Mucosa of descending colon (tissue), 3 donors: ENCODE measurements around the gene FAM199X. TPM values are rescaled to one million over a fixed set of nuclear protein-coding genes. Genes with fewer than 3 reads are reported as not detected.

Experiments used
- ATAC-seq: fragments of 200-7000 bp; cut with Tn5 transposase; one replicate; pipeline ENCODE4 v1.9.1; 2020; ENCODE audit warnings: mild to moderate bottlenecking, moderate library complexity
- DNase-seq, 3 donors: peaks; one replicate each; pipeline ENCODE4 v3.0.0-alpha.2; 2020
- H3K36me3 ChIP-seq: fragments of 200-600 bp; one replicate; pipeline ENCODE4 v1.8.0; 2021; ENCODE audit warnings: low read depth, mild to moderate bottlenecking
- H3K4me1 ChIP-seq: fragments of 200-600 bp; one replicate; pipeline ENCODE4 v1.8.0; 2021; ENCODE audit warnings: low read depth, mild to moderate bottlenecking
- H3K4me3 ChIP-seq: fragments of 200-600 bp; one replicate; pipeline ENCODE4 v1.8.0; 2021; ENCODE audit warnings: mild to moderate bottlenecking
- H3K9me3 ChIP-seq: fragments of 200-600 bp; one replicate; pipeline ENCODE4 v1.8.0; 2021; ENCODE audit warnings: mild to moderate bottlenecking
- intact Hi-C, 2 donors: fragments of 100-400 bp; cut with DNase I in 1 of 2; cut with micrococcal nuclease in 1 of 2; formaldehyde crosslinking; loops; one replicate each; pipeline versions ENCODE4 v1.11.0 to v1.11.1; 2022; cut with DNase I, micrococcal nuclease
- long read RNA-seq, 2 donors: library from polyadenylated mRNA; unstranded; transcript quantifications; one replicate each; pipeline ENCODE4 v2.0.0, GENCODE V29; 2019 to 2021
- total RNA-seq, 3 donors: library from RNA; stranded (reverse); fragmentation: NEBNext Ultra II Directional in 2 of 3; extraction: Animal tissue kit (Norgen Biotek cat#: 25700) in 2 of 3; gene quantifications; one replicate each; pipeline versions ENCODE4 v1.2.1 to v1.2.4, GENCODE V29; 2021 to 2023
- TF ChIP-seq, protein P1 (sequence below): fragments of 200-600 bp; IDR thresholded peaks from one replicate; pipeline ENCODE4 v1.8.0; 2022; ENCODE audit warnings: antibody characterized with exemption, mild to moderate bottlenecking
- donor health status: DM: no; HTN: no; CAD: no; lungs with moderate emphysema.
- donor health status: DM: no; HTN: no; CAD: no.
- donor health status: DM: no; HTN: yes; CAD: no.

FAM199X gene
- 10 to 100 TPM; 18.3 to 22.2 (median 21.9) TPM for total RNA-seq
- long read RNA-seq, donor 1, full-length matches to known transcripts, result 18 of 23 reads
- long read RNA-seq, donor 1, partial matches to known transcripts, result 0 of 23 reads
- long read RNA-seq, donor 1, other reads (novel, unspliced or antisense), result 5 of 23 reads
- long read RNA-seq, donor 2, full-length matches to known transcripts, result 5 of 8 reads
- long read RNA-seq, donor 2, partial matches to known transcripts, result 1 of 8 reads
- long read RNA-seq, donor 2, other reads (novel, unspliced or antisense), result 2 of 8 reads

DNA sequence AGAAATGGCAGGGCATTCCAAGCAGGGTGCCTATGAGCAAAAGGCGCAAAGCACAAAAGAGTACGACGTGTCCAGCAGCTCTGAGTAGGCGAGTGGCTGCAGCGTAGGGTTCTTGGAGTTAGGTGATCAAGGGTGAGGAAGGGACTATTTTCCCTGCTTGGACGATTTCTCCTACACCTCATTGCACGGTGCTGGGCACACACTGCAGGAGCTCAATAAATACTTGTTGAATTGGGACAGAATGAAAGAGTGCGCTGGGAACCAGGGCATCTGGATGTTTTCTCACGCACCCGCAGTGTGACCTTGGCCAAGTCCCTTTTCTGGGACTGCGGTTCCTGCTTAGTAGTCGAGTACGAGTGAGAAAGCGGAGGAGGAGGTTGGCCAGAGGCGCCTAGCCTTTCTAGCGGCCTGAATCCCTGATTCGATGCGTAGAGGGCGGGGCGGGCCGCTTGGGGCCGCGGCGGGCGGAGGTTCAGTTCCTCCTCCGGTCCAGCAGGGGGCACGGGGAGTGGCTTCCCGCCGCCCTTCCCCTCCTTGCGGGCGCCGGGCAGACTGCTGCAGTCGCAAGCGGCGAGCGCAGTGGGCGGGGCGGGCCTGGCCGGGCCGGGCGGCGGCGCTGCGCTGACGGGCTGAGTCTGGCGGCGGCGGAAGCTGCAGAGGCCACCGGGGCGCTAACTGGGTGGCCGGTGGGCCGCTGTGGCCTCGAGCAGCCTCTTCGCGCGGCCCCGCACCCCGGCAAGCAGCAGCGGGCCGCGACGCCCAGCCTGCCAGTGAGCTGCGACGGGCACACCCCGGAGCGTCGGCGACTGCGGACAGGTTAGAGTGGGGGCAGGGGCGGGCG is at the start of gene FAM199X:
Gene FAM199X, plus strand, starts transcription at position 560 of the 841 bp plus-strand sequence. CDS start 333 bp downstream, outside the sequence.
- peak; percentile 99 for ATAC-seq
- intact Hi-C loops, result no loop called here
- no peaks in the 10 kb centered on the region for H3K9me3 ChIP-seq
- peak within 1 kb of the TSS; percentile 33 for H3K4me3 ChIP-seq
- H3K36me3 ChIP-seq, result no peaks in the 10 kb centered on the region
- TF ChIP-seq, protein P1, sequence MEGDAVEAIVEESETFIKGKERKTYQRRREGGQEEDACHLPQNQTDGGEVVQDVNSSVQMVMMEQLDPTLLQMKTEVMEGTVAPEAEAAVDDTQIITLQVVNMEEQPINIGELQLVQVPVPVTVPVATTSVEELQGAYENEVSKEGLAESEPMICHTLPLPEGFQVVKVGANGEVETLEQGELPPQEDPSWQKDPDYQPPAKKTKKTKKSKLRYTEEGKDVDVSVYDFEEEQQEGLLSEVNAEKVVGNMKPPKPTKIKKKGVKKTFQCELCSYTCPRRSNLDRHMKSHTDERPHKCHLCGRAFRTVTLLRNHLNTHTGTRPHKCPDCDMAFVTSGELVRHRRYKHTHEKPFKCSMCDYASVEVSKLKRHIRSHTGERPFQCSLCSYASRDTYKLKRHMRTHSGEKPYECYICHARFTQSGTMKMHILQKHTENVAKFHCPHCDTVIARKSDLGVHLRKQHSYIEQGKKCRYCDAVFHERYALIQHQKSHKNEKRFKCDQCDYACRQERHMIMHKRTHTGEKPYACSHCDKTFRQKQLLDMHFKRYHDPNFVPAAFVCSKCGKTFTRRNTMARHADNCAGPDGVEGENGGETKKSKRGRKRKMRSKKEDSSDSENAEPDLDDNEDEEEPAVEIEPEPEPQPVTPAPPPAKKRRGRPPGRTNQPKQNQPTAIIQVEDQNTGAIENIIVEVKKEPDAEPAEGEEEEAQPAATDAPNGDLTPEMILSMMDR, result peak; percentile 81
- peak; percentile 85 to 93 (median 92) for DNase-seq
- peaks cover 6% of the 10 kb centered on the region for H3K4me1 ChIP-seq

DNA sequence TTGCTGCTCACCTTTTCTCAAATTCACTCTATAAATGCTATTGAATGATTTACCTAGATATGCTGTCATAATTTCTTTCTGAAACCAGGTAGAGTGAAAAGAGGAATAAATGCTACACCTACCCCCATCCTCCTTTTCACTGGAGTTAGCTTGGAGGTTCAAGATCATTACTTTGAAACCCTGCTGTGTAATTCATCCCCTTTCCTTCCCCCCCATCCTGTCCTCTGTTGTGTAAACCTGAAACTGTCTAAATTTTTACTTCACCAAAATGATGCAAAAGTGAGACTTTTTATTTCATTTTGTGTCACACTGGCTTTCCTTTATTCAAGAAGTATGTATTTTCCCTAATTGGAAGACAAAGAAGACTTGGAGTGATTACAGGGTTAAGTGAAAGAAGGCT is 48.5 kb upstream of the FAM199X start:
- ATAC-seq (no peak), DNase-seq (no peak)
- Histone ChIP-seq H3K4me1 (no peaks in the 10 kb centered on the region), H3K9me3 (no peaks in the 10 kb centered on the region), H3K36me3 (no peaks in the 10 kb centered on the region), H3K4me3 (no peak overlapping the region)
- TF ChIP-seq, protein P1, result no peak
- intact Hi-C loops, result no loop called here

GRCh38 chrX:104118765-104119164 is 47.5 kb upstream of the FAM199X start:
- no peaks in the 10 kb centered on the region for H3K36me3 ChIP-seq
- DNase-seq (no peak), ATAC-seq (no peak)
- H3K4me3 ChIP-seq, result no peak overlapping the region
- no peaks in the 10 kb centered on the region for H3K9me3 ChIP-seq
- TF ChIP-seq, protein P1, result no peak
- no peaks in the 10 kb centered on the region for H3K4me1 ChIP-seq
- intact Hi-C loops, result no loop called here

- peak; percentile 35 for ATAC-seq
- TF ChIP-seq, protein P1, result no peak
- H3K4me3 ChIP-seq, result no peak overlapping the region
- H3K9me3 ChIP-seq, result no peaks in the 10 kb centered on the region
- H3K36me3 ChIP-seq, result no peaks in the 10 kb centered on the region
- DNase-seq, result no peak
- no peaks in the 10 kb centered on the region for H3K4me1 ChIP-seq
- intact Hi-C loops, result no loop called here
These were observed 43.4 kb upstream of the FAM199X start for GRCh38 chrX:104122829-104123228.

- no peak for ATAC-seq
- intact Hi-C loops, result no loop called here
- Histone ChIP-seq H3K4me3 (no peak overlapping the region), H3K9me3 (no peaks in the 10 kb centered on the region), H3K4me1 (no peaks in the 10 kb centered on the region), H3K36me3 (no peaks in the 10 kb centered on the region)
- TF ChIP-seq, protein P1, result no peak
- no peak for DNase-seq
These were observed 39.4 kb upstream of the FAM199X start for GRCh38 chrX:104126856-104127255.
